Gastrocnemius medialis (tissue), 4 donors: ENCODE data around the gene TPM2.

ENCODE experiments used
- POLR2A ChIP-seq, 2 donors: fragments of 450-650 bp; IDR thresholded peaks; one replicate each; pipeline ENCODE4 v1.6.1; 2017; ENCODE audit warnings: antibody characterized with exemption in 2 of 2, mild to moderate bottlenecking in 2 of 2, moderate library complexity in 2 of 2
- TF ChIP-seq, protein P1 (sequence below), 5 experiments: fragments of 450-650 bp in 3 of 5; fragments of 200-600 bp in 2 of 5; sonication (generic) in 2 of 5; IDR thresholded peaks in 4 of 5; conservative IDR thresholded peaks in 1 of 5; 1 replicate in 4 of 5; 2 replicates in 1 of 5; pipeline ENCODE4 v1.5.1; 2016 to 2019; ENCODE audit warnings: antibody characterized with exemption in 5 of 5, mild to moderate bottlenecking in 3 of 5, moderate library complexity in 3 of 5

DNA sequence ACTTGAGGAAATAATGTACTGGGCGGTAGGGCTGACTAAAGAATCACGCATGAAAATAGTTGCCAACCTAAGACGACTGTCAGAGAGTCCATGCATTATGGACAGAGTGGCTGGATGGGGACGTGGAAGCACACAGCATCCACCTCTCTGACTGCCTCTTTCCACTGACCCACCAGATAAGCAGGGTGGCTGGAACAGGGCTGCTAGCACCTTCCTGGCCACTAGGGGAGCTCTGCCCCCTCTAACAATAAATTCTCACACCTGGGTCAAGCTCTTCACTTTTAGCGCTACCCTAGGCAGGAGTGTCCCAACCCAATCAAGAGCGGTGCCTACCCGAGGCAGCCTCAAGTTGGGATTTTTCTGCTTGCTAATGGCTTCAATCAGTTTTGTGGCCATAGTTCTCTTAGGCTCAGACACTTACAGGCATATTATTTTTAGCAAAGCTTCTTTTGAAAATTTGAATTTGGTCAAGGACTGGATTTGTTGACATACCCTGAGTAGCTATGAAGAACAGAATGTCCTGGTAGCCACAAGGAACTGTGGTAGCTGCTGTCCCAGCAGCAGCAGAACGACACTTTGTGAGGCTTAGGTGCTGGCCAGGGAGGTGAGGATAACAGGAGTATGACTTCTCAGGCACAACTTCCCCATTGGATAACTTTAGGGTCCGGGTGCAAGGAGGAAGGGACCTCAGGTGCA is 6.9 kb upstream of the TPM2 start:
- TF ChIP-seq POLR2A (IDR thresholded peaks at IDR 0.05), result no peak
- TF ChIP-seq, protein P1, sequence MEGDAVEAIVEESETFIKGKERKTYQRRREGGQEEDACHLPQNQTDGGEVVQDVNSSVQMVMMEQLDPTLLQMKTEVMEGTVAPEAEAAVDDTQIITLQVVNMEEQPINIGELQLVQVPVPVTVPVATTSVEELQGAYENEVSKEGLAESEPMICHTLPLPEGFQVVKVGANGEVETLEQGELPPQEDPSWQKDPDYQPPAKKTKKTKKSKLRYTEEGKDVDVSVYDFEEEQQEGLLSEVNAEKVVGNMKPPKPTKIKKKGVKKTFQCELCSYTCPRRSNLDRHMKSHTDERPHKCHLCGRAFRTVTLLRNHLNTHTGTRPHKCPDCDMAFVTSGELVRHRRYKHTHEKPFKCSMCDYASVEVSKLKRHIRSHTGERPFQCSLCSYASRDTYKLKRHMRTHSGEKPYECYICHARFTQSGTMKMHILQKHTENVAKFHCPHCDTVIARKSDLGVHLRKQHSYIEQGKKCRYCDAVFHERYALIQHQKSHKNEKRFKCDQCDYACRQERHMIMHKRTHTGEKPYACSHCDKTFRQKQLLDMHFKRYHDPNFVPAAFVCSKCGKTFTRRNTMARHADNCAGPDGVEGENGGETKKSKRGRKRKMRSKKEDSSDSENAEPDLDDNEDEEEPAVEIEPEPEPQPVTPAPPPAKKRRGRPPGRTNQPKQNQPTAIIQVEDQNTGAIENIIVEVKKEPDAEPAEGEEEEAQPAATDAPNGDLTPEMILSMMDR (IDR thresholded peaks at IDR 0.05 in 4 of 5, conservative IDR thresholded peaks at IDR 0.05 in 1 of 5), result peak; percentile 79 to 95 (median 82)
